Skeletal muscle cell (primary cell): ENCODE results near the gene GALNT15.

Experiments
- DNase-seq: peaks from one replicate; pipeline ENCODE4 v3.0.0-alpha.2; 2010; ENCODE audit warnings: low read depth
- H3K4me3 ChIP-seq: 2 replicates; pipeline ENCODE4 v1.5.1; 2011; ENCODE audit warnings: low read depth, mild to moderate bottlenecking, control low read depth, low read length, moderate library complexity

Gene GALNT15

GRCh38 chr3:16150285-16150684 is 24.2 kb upstream of the GALNT15 start:
- no peak for DNase-seq
- no peak overlapping the region for H3K4me3 ChIP-seq

DNA sequence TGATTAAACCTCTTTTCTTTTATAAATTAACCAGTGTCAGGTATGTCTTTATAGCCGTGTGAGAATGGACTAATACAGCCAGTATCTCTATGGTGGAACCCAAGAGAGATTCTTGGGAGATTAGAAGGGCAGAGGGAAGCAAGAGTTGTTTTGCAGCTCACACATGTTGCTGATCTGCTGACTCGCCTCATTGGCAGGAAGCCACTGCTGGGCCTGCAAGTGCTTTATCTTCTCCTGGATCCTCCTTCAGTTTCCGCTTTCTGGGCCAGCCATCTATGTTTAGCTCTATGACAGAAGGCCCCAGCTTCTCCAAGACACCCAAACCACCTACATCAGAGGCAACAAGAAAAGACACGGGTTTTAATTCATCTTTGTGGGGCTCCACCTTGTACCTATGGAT is 23.4 kb upstream of the GALNT15 start:
- no peak overlapping the region for H3K4me3 ChIP-seq
- DNase-seq = peak; percentile 64

- no peak overlapping the region for H3K4me3 ChIP-seq
- DNase-seq = no peak
Observed at GRCh38 chr3:16168211-16168610, 6.3 kb upstream of the GALNT15 start.

- DNase-seq = no peak
Observed at GRCh38 chr3:16171009-16171408, 3.5 kb upstream of the GALNT15 start.

GRCh38 chr3:16171825-16172224 is 2.7 kb upstream of the GALNT15 start:
- no peak overlapping the region for H3K4me3 ChIP-seq
- no peak for DNase-seq

More at GRCh38 chr3:16171009-16171408, 3.5 kb upstream of the GALNT15 start:
- no peak overlapping the region for H3K4me3 ChIP-seq

- no peak overlapping the region for H3K4me3 ChIP-seq
- no peak for DNase-seq
Observed at GRCh38 chr3:16173283-16174025, 1.0 kb upstream of the GALNT15 start.

DNA sequence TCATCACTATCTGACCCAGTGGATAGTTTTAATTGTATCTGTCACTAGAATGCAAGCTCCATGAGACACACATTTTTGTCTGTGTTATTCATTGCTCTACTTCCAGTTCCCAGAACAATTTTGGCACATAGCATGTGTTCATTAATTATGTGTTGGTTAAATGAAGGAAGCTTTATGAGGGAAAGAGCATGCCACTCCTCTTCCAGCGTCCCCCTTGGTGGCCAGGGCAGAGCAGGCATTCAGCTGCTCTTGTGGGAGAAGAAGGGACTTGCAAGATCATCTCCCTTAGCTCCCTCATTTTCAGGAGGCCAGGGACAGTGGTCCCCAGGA is 489 bp upstream of the GALNT15 start:
- peak; percentile 53 for DNase-seq
- no peak overlapping the region for H3K4me3 ChIP-seq

- peak overlapping the region; percentile 40 for H3K4me3 ChIP-seq
Observed at GRCh38 chr3:16174976-16175901, 759 bp downstream of the GALNT15 start.

DNA sequence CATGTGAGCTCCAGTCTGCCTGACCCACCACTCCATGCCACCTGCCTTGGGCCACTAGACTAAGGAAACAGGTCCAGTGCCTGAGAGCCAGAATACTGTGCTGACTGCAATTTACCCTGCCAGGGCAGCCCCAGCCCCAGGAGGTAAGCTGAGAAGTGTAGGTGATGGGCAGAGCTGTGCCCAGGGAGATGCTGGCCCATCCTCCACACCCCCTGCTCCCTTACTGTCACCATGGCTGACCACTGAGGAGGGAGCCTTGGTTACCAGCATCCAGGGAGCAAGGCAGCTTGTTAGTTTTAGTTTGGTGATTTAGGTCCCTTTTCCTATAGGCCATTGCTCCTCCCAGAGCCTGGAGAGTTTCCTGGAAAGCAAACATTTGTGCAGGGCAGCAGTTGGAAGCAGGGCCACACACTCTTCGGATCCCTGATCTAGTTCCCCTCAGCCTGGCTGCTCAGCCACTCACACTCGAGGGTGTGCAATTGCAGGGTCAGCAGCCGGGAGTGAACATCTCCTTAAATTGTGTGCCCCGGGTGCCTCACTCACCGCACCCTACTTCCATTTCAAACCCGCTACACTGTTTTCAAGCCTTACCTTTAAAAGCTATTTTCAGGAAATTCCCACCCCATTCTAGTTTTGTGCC is 2.0 kb downstream of the GALNT15 start:
- H3K4me3 ChIP-seq = peak overlapping the region; percentile 40
- no peak for DNase-seq

More at GRCh38 chr3:16174976-16175901, 759 bp downstream of the GALNT15 start:
- DNase-seq = no peak

- peak overlapping the region; percentile 40 for H3K4me3 ChIP-seq
- DNase-seq = no peak
Observed at GRCh38 chr3:16177382-16177781, 2.9 kb downstream of the GALNT15 start.

DNA sequence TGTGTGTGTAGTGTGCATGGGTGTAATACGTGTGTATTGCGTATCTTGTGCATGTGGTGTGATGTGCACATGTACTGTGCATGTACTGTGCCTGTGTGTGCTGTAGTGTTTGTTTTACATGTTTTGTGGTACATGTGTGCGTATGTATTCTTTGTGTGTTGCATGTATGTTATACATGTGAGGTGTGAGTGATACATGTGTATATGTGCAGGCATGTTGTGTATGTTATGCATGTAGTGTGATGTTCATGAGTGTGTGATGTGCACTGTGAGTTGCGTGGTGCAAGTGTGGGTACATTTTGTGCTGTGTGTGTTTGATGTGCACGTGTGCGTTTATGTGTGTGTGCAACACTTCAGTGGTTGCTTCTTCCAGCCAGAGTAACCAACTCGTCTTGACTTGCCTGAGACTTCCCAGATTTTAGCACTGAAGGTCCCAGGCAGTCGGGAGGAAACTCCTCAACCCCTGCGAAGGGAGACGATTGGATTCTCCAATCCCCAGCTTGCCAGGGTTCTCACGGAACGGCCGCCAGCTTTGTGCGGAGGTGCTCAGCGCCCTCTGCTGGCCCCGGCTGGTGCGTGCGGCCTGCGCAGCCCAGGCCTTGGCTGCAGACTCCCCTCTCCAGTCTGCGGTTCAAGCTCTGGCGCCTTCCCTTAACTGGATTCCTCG is 3.6 kb downstream of the GALNT15 start:
- H3K4me3 ChIP-seq = peak overlapping the region; percentile 40

GRCh38 chr3:16178628-16178988 is 4.1 kb downstream of the GALNT15 start:
- H3K4me3 ChIP-seq = no peak overlapping the region
- no peak for DNase-seq

More for the DNA sequence above, 3.6 kb downstream of the GALNT15 start:
- peak; percentile 56 for DNase-seq

DNA sequence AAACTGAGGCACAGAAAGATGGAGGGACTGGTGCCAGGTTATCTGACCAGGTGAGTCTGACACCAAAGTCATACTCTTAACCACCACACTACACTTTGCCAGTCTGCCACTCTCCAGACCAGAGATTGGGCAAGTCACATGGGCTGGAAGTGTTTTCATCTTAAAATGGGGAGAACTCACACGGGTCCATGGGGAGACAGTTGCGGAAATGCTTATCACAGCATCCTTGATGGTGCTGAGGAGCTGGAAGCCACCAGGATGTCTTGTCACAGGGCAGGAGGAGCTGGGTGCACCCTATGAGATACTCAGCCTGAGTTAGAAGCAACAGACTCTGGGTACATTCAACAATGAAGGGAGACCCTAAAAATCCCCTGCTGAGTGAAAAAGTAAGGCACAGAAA is 4.8 kb downstream of the GALNT15 start:
- DNase-seq = no peak
- no peak overlapping the region for H3K4me3 ChIP-seq

- H3K4me3 ChIP-seq = no peak overlapping the region
- DNase-seq = no peak
Observed at GRCh38 chr3:16179771-16180736, 5.6 kb downstream of the GALNT15 start.

DNA sequence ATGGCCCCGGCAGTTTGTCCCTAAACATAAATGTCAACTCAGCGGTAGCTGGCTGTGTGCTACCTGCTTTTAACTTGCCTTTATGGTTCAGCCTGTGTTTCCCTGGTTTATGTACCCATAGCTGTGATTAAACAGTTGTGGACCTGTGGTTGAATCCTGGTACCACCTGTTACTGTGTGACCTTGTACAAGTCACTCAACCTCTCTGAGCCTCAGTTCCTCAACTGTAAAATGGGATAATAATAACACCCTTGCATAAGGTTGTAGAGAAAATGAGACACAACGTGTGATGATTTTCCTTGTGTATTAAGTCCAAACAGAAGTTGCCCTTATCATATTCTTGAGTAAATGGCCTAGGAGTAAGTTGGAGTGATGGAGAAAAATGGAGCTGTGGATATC is 6.3 kb downstream of the GALNT15 start:
- no peak overlapping the region for H3K4me3 ChIP-seq
- DNase-seq = no peak

DNA sequence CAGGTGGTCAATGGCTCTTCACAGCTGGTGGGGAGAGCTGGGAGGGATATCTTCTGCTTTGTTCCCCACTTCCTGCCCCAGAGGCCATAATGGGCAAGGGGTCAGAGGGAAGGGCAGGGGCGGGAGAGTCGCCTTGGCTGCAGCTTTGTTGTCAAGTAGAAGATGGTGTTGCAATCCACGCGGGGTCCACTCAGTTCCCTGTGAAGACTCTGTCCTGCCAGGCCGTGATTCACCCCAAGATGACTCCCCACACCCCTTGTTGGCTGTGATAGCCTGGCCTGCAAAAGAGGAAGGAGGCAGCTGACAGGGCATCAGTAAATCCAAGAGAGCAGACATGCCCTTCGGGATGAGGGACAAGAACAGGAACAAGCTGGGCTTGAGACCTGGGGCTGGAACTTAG is 6.9 kb downstream of the GALNT15 start:
- no peak for DNase-seq
- no peak overlapping the region for H3K4me3 ChIP-seq

GRCh38 chr3:16182183-16182582 is 7.7 kb downstream of the GALNT15 start:
- DNase-seq = no peak
- H3K4me3 ChIP-seq = no peak overlapping the region

DNA sequence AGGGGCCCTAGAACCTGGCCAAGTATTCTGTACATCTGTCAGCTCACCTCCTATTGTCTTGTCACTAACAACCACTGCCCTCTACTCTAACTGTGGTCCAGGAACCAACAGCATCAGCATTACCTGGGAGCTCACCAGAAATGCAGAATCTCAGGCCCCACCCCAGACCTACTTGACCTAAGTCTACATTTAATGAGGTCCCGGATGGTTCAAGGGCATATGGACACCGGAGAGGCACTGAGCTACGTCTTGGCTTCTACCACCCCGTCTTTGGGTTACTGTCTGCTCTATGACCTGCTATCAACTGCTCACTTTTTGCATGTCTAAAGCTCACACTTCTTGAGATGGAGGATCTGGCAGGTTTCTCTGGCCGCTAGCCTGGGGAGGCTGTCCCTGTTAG is 8.1 kb downstream of the GALNT15 start:
- DNase-seq = no peak
- H3K4me3 ChIP-seq = no peak overlapping the region

- no peak for DNase-seq
- no peak overlapping the region for H3K4me3 ChIP-seq
Observed at GRCh38 chr3:16183082-16183481, 8.6 kb downstream of the GALNT15 start.
